Mammary epithelial cell (primary cell): Measurements from ENCODE around the gene UGT1A8.

ENCODE experiments used
- CTCF ChIP-seq, 2 donors: IDR thresholded peaks in 1 of 2; conservative IDR thresholded peaks in 1 of 2; 2 replicates each; pipeline ENCODE4 v1.5.1; 2011 to 2012; ENCODE audit warnings: inconsistent platforms in 2 of 2, low read length in 2 of 2, mild to moderate bottlenecking in 2 of 2, control low read depth in 1 of 2, low read depth in 1 of 2; ENCODE audit not compliant: insufficient read depth in 1 of 2; ENCODE audit errors: extremely low read depth in 1 of 2
- EZH2 ChIP-seq: IDR thresholded peaks from 2 replicates; pipeline ENCODE4 v1.6.1; 2012; ENCODE audit warnings: low read length, inconsistent platforms, borderline replicate concordance

GRCh38 chr2:233745073-233745755 lies 127.8 kb downstream of the UGT1A8 start:
- TF ChIP-seq CTCF (conservative IDR thresholded peaks at IDR 0.05 in 1 of 2, IDR thresholded peaks at IDR 0.05 in 1 of 2; ENCODE audit: extremely low read depth in 1 of 2, insufficient read depth in 1 of 2, low read depth in 1 of 2, low read length in 2 of 2), result no peak
- no peak for TF ChIP-seq EZH2
